ENCODE data around the gene BPIFB6. TPM values are rescaled to one million over a fixed set of nuclear protein-coding genes. Genes with fewer than 3 reads are reported as not detected.
"Not testable (repeated sequence)": the region's sequence is repeated elsewhere in the genome, so short reads cannot be mapped to it uniquely, and the experiment has no call there.

The BPIFB6 gene
- total RNA-seq, 1 donor from 2014 or later, result not detected

- DNase-seq (ENCODE audit: low read depth), result no peak
- no peak overlapping the region for H3K4me3 ChIP-seq (ENCODE audit: low read depth, low read length)
- TF ChIP-seq, protein P1, sequence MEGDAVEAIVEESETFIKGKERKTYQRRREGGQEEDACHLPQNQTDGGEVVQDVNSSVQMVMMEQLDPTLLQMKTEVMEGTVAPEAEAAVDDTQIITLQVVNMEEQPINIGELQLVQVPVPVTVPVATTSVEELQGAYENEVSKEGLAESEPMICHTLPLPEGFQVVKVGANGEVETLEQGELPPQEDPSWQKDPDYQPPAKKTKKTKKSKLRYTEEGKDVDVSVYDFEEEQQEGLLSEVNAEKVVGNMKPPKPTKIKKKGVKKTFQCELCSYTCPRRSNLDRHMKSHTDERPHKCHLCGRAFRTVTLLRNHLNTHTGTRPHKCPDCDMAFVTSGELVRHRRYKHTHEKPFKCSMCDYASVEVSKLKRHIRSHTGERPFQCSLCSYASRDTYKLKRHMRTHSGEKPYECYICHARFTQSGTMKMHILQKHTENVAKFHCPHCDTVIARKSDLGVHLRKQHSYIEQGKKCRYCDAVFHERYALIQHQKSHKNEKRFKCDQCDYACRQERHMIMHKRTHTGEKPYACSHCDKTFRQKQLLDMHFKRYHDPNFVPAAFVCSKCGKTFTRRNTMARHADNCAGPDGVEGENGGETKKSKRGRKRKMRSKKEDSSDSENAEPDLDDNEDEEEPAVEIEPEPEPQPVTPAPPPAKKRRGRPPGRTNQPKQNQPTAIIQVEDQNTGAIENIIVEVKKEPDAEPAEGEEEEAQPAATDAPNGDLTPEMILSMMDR (IDR thresholded peaks at IDR 0.05; ENCODE audit: insufficient read depth, low read length, severe bottlenecking), result no peak
- peak; percentile 55 for FAIRE-seq
- no peaks in the 10 kb centered on the region for H3K27me3 ChIP-seq (ENCODE audit: control insufficient read depth, insufficient read depth, low read length)
- no peaks in the 10 kb centered on the region for H3K36me3 ChIP-seq (ENCODE audit: control insufficient read depth, insufficient read depth, low read length)
These were observed 6.8 kb downstream of the BPIFB6 start for GRCh38 chr20:33038243-33038642.

DNA sequence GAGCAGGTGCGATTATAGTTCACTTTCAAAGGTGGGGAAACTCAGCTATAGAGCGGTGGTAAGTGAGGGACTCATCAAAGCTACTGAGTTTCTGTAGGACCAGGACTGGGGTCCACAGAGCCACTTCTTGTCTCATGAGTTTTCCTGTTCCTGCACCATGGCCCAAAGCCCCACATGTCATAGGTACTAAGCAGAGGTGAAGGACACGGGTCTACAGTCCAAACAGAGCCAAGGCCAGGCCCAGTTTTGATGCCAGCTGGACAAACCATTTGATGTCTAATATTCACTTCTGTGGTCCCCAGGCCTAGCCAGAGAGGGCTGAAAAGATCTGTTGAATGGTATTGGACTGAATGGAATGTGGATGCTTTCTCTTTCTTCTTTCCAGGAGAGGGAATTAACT, 11.0 kb downstream of the BPIFB6 start:
- H3K4me3 ChIP-seq (ENCODE audit: low read depth, low read length), result no peak overlapping the region
- no peaks in the 10 kb centered on the region for H3K27me3 ChIP-seq (ENCODE audit: control insufficient read depth, insufficient read depth, low read length)
- no peaks in the 10 kb centered on the region for H3K36me3 ChIP-seq (ENCODE audit: control insufficient read depth, insufficient read depth, low read length)
- DNase-seq (ENCODE audit: low read depth) (no peak), FAIRE-seq (no peak)
- TF ChIP-seq, protein P1 (IDR thresholded peaks at IDR 0.05; ENCODE audit: insufficient read depth, low read length, severe bottlenecking), result no peak

GRCh38 chr20:33042983-33043730, 11.7 kb downstream of the BPIFB6 start:
- Histone ChIP-seq H3K4me3 (ENCODE audit: low read depth, low read length) (no peak overlapping the region), H3K36me3 (ENCODE audit: control insufficient read depth, insufficient read depth, low read length) (no peaks in the 10 kb centered on the region), H3K27me3 (ENCODE audit: control insufficient read depth, insufficient read depth, low read length) (no peaks in the 10 kb centered on the region)
- TF ChIP-seq, protein P1 (IDR thresholded peaks at IDR 0.05; ENCODE audit: insufficient read depth, low read length, severe bottlenecking), result no peak
- DNase-seq (ENCODE audit: low read depth) (no peak), FAIRE-seq (no peak)

GRCh38 chr20:33043731-33044181, 12.3 kb downstream of the BPIFB6 start:
- FAIRE-seq (no peak), DNase-seq (ENCODE audit: low read depth) (no peak)
- Histone ChIP-seq H3K27me3 (ENCODE audit: control insufficient read depth, insufficient read depth, low read length) (no peaks in the 10 kb centered on the region), H3K4me3 (ENCODE audit: low read depth, low read length) (no peak overlapping the region), H3K36me3 (ENCODE audit: control insufficient read depth, insufficient read depth, low read length) (no peaks in the 10 kb centered on the region)
- TF ChIP-seq, protein P1 (IDR thresholded peaks at IDR 0.05; ENCODE audit: insufficient read depth, low read length, severe bottlenecking), result no peak

GRCh38 chr20:33045129-33045721, 13.8 kb downstream of the BPIFB6 start:
- not testable (repeated sequence) for DNase-seq (ENCODE audit: low read depth); H3K27me3 ChIP-seq (ENCODE audit: control insufficient read depth, insufficient read depth, low read length); H3K36me3 ChIP-seq (ENCODE audit: control insufficient read depth, insufficient read depth, low read length); H3K4me3 ChIP-seq (ENCODE audit: low read depth, low read length); FAIRE-seq

DNA sequence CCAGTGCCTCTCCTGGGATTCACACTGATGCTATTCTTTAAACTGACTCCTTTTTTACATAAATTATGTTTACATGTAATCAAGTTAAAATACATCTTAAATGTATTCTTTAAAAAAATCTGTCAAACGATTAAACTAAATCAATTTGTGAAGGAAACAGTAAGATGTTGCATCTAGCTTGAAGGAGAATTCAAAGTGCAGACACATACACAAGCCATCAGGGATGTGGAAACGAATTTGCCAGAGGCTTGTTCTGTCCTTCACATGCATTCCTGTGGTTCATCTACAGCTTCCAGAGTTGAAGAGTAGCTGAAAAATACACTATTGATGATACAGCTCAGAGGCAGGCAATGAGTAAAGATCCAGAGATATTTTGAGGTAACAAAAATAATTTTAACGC, 15.0 kb downstream of the BPIFB6 start:
- no peaks in the 10 kb centered on the region for H3K27me3 ChIP-seq (ENCODE audit: control insufficient read depth, insufficient read depth, low read length)
- no peak overlapping the region for H3K4me3 ChIP-seq (ENCODE audit: low read depth, low read length)
- DNase-seq (ENCODE audit: low read depth) (peak; percentile 5), FAIRE-seq (no peak)
- TF ChIP-seq, protein P1 (IDR thresholded peaks at IDR 0.05; ENCODE audit: insufficient read depth, low read length, severe bottlenecking), result no peak
- H3K36me3 ChIP-seq (ENCODE audit: control insufficient read depth, insufficient read depth, low read length), result no peaks in the 10 kb centered on the region
